NCI-H2196 treated with DMSO at 0.1 percent for 48 hours (cell line): ENCODE results near the gene TSPOAP1.

Source experiments
- DNase-seq: peaks from one replicate; lab custom pipeline; 2025; ENCODE audit not compliant: unreplicated experiment; lab: John Stamatoyannopoulos, UW

The TSPOAP1 gene

GRCh38 chr17:58307468-58308172 is 21.0 kb downstream of the TSPOAP1 start:
- DNase-seq: no peak

- no peak for DNase-seq
Measured at GRCh38 chr17:58306131-58306951, 22.3 kb downstream of the TSPOAP1 start.

GRCh38 chr17:58305626-58306025 is 23.0 kb downstream of the TSPOAP1 start:
- no peak for DNase-seq

GRCh38 chr17:58304750-58305486 is 23.7 kb downstream of the TSPOAP1 start:
- no peak for DNase-seq

- DNase-seq: peak; percentile 11
Measured at GRCh38 chr17:58303971-58304749, 24.4 kb downstream of the TSPOAP1 start.

GRCh38 chr17:58302919-58303585 is 25.5 kb downstream of the TSPOAP1 start:
- no peak for DNase-seq

GRCh38 chr17:58302171-58302918 is 26.2 kb downstream of the TSPOAP1 start:
- DNase-seq: no peak

GRCh38 chr17:58301504-58302150 is 27.0 kb downstream of the TSPOAP1 start:
- no peak for DNase-seq

- no peak for DNase-seq
Measured at GRCh38 chr17:58300336-58300735, 28.3 kb downstream of the TSPOAP1 start.

- DNase-seq: no peak
Measured at GRCh38 chr17:58294034-58294433, 34.6 kb downstream of the TSPOAP1 start.

GRCh38 chr17:58291246-58291645 is 37.3 kb downstream of the TSPOAP1 start:
- no peak for DNase-seq

- no peak for DNase-seq
Measured at GRCh38 chr17:58289869-58290268, 38.7 kb downstream of the TSPOAP1 start.

- no peak for DNase-seq
Measured at GRCh38 chr17:58285422-58285810, 43.2 kb downstream of the TSPOAP1 start.

GRCh38 chr17:58284613-58285421 is 43.8 kb downstream of the TSPOAP1 start:
- DNase-seq: no peak

GRCh38 chr17:58283674-58284612 is 44.7 kb downstream of the TSPOAP1 start:
- no peak for DNase-seq

GRCh38 chr17:58282442-58282841 is 46.2 kb downstream of the TSPOAP1 start:
- DNase-seq: no peak

GRCh38 chr17:58281511-58282011 is 47.0 kb downstream of the TSPOAP1 start:
- no peak for DNase-seq
